AG04450 (cell line): ENCODE results near the gene GIT2. TPM values are rescaled to one million over a fixed set of nuclear protein-coding genes. Genes with fewer than 3 reads are reported as not detected.
A peak's percentile ranks its signal among the peaks of the same experiment; 100 is the strongest.

Experiments used
- CTCF ChIA-PET: fragments of 300-600, 350-600 bp; formaldehyde crosslinking; extraction: SDS; loops from one replicate; lab custom pipeline; 2022; ENCODE audit warnings: antibody characterized with exemption, inconsistent platforms; lab: Charles Lee
- POLR2A ChIA-PET: fragments of 350-600 bp; formaldehyde crosslinking; extraction: SDS; loops from one replicate; lab custom pipeline; 2021; ENCODE audit warnings: antibody characterized with exemption, inconsistent platforms; lab: Yijun Ruan, JAX
- DNase-seq: peaks from one replicate; pipeline ENCODE4 v3.0.0-alpha.2; 2011; ENCODE audit warnings: low read depth, low spot score
- H3K27ac ChIP-seq: one replicate; pipeline ENCODE4 v1.5.1; 2012; ENCODE audit warnings: low read depth, low read length, control low read depth
- H3K27me3 ChIP-seq: one replicate; pipeline ENCODE4 v1.6.0; 2012; ENCODE audit warnings: low read length; ENCODE audit not compliant: control insufficient read depth, insufficient read depth
- H3K4me3 ChIP-seq: 2 replicates; pipeline ENCODE4 v1.5.1; 2011; ENCODE audit warnings: mild to moderate bottlenecking, low read depth, low read length, control low read depth
- H3K9me3 ChIP-seq: 2 replicates; pipeline ENCODE4 v1.5.1; 2012; ENCODE audit warnings: low read length; ENCODE audit not compliant: control insufficient read depth, insufficient read depth
- polyA plus RNA-seq: library from polyadenylated mRNA; depleted of rRNA; stranded (reverse); fragments of >200 nt; gene quantifications from 2 replicates; pipeline ENCODE4 v1.2.3, GENCODE V29; 2011
- TF ChIP-seq, protein P1 (sequence below): IDR thresholded peaks from 2 replicates; pipeline ENCODE4 v1.5.1; 2011; ENCODE audit warnings: low read depth, low read length, control low read depth, inconsistent platforms

GIT2 gene
- polyA plus RNA-seq, 1 experiment: 57.9 TPM

DNA sequence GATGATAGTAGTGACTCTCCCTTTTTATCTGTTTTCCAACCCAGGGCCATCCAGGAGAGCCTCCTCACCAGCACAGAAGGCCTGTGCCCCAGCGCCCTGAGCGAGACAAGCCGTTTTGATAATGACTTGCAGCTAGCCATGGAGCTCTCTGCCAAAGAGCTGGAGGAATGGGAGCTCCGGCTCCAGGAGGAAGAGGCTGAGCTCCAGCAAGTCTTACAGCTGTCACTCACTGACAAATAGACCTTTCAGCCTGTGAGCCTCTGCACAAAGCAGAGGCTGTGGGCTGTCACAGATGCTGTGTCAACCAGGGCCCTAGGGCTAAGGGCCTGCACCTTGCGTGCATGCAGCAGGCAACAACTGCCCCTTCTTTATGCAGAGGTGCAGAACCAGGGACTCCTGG lies 41.1 kb upstream of the GIT2 start:
- POLR2A ChIA-PET: interaction anchor here (0.5 to 0.7 kb wide), 2 partner anchors 260 to 1680 kb away, joined by 3 to 4 read pairs; no protein-coding TSS in a partner anchor
- H3K27me3 ChIP-seq: no peaks in the 10 kb centered on the region
- no peak for DNase-seq
- H3K27ac ChIP-seq: peak overlapping the region; percentile 42
- no peak overlapping the region for H3K4me3 ChIP-seq
- no peaks in the 10 kb centered on the region for H3K9me3 ChIP-seq
- CTCF ChIA-PET: interaction anchor here (0.5 kb wide), 1 partner anchor 7 kb away, joined by 3 read pairs; no protein-coding TSS in a partner anchor
- TF ChIP-seq, protein P1, sequence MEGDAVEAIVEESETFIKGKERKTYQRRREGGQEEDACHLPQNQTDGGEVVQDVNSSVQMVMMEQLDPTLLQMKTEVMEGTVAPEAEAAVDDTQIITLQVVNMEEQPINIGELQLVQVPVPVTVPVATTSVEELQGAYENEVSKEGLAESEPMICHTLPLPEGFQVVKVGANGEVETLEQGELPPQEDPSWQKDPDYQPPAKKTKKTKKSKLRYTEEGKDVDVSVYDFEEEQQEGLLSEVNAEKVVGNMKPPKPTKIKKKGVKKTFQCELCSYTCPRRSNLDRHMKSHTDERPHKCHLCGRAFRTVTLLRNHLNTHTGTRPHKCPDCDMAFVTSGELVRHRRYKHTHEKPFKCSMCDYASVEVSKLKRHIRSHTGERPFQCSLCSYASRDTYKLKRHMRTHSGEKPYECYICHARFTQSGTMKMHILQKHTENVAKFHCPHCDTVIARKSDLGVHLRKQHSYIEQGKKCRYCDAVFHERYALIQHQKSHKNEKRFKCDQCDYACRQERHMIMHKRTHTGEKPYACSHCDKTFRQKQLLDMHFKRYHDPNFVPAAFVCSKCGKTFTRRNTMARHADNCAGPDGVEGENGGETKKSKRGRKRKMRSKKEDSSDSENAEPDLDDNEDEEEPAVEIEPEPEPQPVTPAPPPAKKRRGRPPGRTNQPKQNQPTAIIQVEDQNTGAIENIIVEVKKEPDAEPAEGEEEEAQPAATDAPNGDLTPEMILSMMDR: no peak

- CTCF ChIA-PET: interaction anchor here (0.6 to 1.6 kb wide), 5 partner anchors 11 to 396 kb away, joined by 3 to 12 read pairs (median 4); no protein-coding TSS in a partner anchor
- POLR2A ChIA-PET: no interaction called here
These were observed 39.5 kb upstream of the GIT2 start for GRCh38 chr12:110035534-110036104.

DNA sequence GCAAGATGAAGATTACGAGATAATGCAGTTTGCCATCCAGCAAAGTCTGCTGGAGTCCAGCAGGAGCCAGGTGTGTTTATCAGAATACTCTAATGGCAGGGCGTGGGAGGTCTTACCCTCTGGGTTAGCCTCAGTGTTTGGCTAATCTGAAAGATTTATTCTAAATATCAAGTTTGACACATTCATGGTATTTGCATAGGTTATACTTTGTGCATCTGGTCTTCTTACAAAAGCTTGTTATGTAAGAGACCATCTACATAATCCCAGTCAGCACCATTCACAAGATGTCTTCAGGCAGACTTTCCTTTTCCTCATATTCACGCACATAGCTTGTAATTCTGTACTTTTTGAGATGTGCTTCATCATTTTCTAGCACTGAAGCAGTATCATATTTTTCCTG lies 37.7 kb upstream of the GIT2 start:
- no peak for DNase-seq
- CTCF ChIA-PET: no interaction called here

More at GRCh38 chr12:110035534-110036104, 39.5 kb upstream of the GIT2 start:
- DNase-seq: no peak
- Histone ChIP-seq H3K4me3 (no peak overlapping the region), H3K27me3 (no peaks in the 10 kb centered on the region), H3K27ac (no peak overlapping the region), H3K9me3 (no peaks in the 10 kb centered on the region)
- TF ChIP-seq, protein P1: no peak

GRCh38 chr12:110029290-110029815 lies 33.2 kb upstream of the GIT2 start:
- no peak for DNase-seq
- no peak overlapping the region for H3K4me3 ChIP-seq
- H3K9me3 ChIP-seq: no peaks in the 10 kb centered on the region
- ChIA-PET CTCF (interaction anchor here (1.9 kb wide), 1 partner anchor 402 kb away, joined by 6 read pairs; no protein-coding TSS in a partner anchor), POLR2A (no interaction called here)
- TF ChIP-seq, protein P1: no peak
- no peaks in the 10 kb centered on the region for H3K27me3 ChIP-seq
- H3K27ac ChIP-seq: no peak overlapping the region

More for the DNA sequence above, 37.7 kb upstream of the GIT2 start:
- no peaks in the 10 kb centered on the region for H3K9me3 ChIP-seq
- H3K4me3 ChIP-seq: no peak overlapping the region
- TF ChIP-seq, protein P1: no peak
- POLR2A ChIA-PET: no interaction called here
- no peak overlapping the region for H3K27ac ChIP-seq
- no peaks in the 10 kb centered on the region for H3K27me3 ChIP-seq

GRCh38 chr12:110028323-110028722 lies 32.2 kb upstream of the GIT2 start:
- POLR2A ChIA-PET: no interaction called here

More at GRCh38 chr12:110028323-110028722, 32.2 kb upstream of the GIT2 start:
- TF ChIP-seq, protein P1: no peak
- CTCF ChIA-PET: interaction anchor here (1.1 to 1.9 kb wide), 2 partner anchors 14 to 403 kb away, joined by 3 to 6 read pairs; no protein-coding TSS in a partner anchor
- H3K27me3 ChIP-seq: no peaks in the 10 kb centered on the region
- no peak for DNase-seq
- no peak overlapping the region for H3K4me3 ChIP-seq
- no peaks in the 10 kb centered on the region for H3K9me3 ChIP-seq
- no peak overlapping the region for H3K27ac ChIP-seq
